ENCODE results near the gene PLGLB2. TPM values are rescaled to one million over a fixed set of nuclear protein-coding genes. Genes with fewer than 3 reads are reported as not detected.

The PLGLB2 gene
- total RNA-seq: 0.65 and 2.4 TPM in 2 replicates

DNA sequence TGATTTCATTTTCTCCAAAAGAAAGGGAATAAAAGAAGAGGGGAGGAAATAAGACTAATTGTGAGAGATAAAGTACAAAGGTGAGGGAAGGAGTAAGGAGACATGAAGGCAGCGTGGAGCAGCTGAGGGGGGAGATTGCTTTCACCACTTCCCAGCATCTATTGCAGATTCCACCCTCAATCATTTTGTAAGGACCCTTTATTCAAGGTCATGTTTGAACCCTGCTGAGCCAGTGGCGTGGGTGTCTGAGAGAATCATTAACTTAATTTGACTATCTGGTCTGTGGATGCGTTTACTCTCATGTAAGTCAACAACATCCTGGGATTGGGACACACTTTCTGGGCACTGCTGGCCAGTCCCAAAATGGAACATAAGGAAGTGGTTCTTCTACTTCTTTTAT, at the start of gene PLGLB2:
Gene PLGLB2, plus strand, starts transcription at position 297 of the 400 bp plus-strand sequence. Its CDS starts 67 bp downstream, at position 364.

Other genes with a start within 250 kb of the PLGLB2 start
- gene RGPD2, start 77.7 kb downstream of the PLGLB2 start, total RNA-seq: 1.1 and 8.2 TPM in 2 replicates